NCI-H2171 treated with DMSO at 0.1 percent for 48 hours (cell line): ENCODE results near the gene RAP1GAP2.
"Not testable (repeated sequence)": the region's sequence is repeated elsewhere in the genome, so short reads cannot be mapped to it uniquely, and the experiment has no call there.

Source experiments
- DNase-seq: peaks from one replicate; lab custom pipeline; 2025; lab: John Stamatoyannopoulos, UW

RAP1GAP2 gene

GRCh38 chr17:2814481-2815341 is 18.5 kb downstream of the RAP1GAP2 start:
- DNase-seq, result no peak

- no peak for DNase-seq
Observed at GRCh38 chr17:2815781-2816185, 19.5 kb downstream of the RAP1GAP2 start.

- no peak for DNase-seq
Observed at GRCh38 chr17:2816688-2817087, 20.4 kb downstream of the RAP1GAP2 start.

GRCh38 chr17:2819294-2819693 is 23.1 kb downstream of the RAP1GAP2 start:
- not testable (repeated sequence) for DNase-seq

- DNase-seq, result no peak
Observed at GRCh38 chr17:2819921-2820501, 23.8 kb downstream of the RAP1GAP2 start.

GRCh38 chr17:2821868-2822267 is 25.6 kb downstream of the RAP1GAP2 start:
- DNase-seq, result no peak

GRCh38 chr17:2822358-2822757 is 26.1 kb downstream of the RAP1GAP2 start:
- peak; percentile 46 for DNase-seq

- DNase-seq, result no peak
Observed at GRCh38 chr17:2825253-2825970, 29.2 kb downstream of the RAP1GAP2 start.

- DNase-seq, result peak; percentile 88
Observed at GRCh38 chr17:2828397-2829038, 32.3 kb downstream of the RAP1GAP2 start.

GRCh38 chr17:2830678-2831077 is 34.4 kb downstream of the RAP1GAP2 start:
- DNase-seq, result no peak

- no peak for DNase-seq
Observed at GRCh38 chr17:2835780-2836179, 39.5 kb downstream of the RAP1GAP2 start.

- DNase-seq, result no peak
Observed at GRCh38 chr17:2837147-2837561, 40.9 kb downstream of the RAP1GAP2 start.

- no peak for DNase-seq
Observed at GRCh38 chr17:2841606-2842005, 45.4 kb downstream of the RAP1GAP2 start.

- no peak for DNase-seq
Observed at GRCh38 chr17:2842464-2842863, 46.2 kb downstream of the RAP1GAP2 start.

GRCh38 chr17:2844416-2844815 is 48.2 kb downstream of the RAP1GAP2 start:
- peak; percentile 82 for DNase-seq

GRCh38 chr17:2847381-2848333 is 51.4 kb downstream of the RAP1GAP2 start:
- DNase-seq, result no peak

GRCh38 chr17:2849327-2849670 is 53.1 kb downstream of the RAP1GAP2 start:
- DNase-seq, result no peak

GRCh38 chr17:2850991-2851390 is 54.8 kb downstream of the RAP1GAP2 start:
- DNase-seq, result no peak

GRCh38 chr17:2851615-2852014 is 55.4 kb downstream of the RAP1GAP2 start:
- no peak for DNase-seq

- no peak for DNase-seq
Observed at GRCh38 chr17:2852221-2852620, 56.0 kb downstream of the RAP1GAP2 start.

GRCh38 chr17:2852729-2853282 is 56.6 kb downstream of the RAP1GAP2 start:
- DNase-seq, result no peak
